ENCODE results near the gene PRR9.

The PRR9 gene

GRCh38 chr1:153238527-153238926 lies 21.1 kb downstream of the PRR9 start:
- DNase-seq (ENCODE audit: low read depth in 1 of 2, low spot score in 1 of 2): peak; percentile 67 to 71
- in situ Hi-C loops (cut with HindIII; ENCODE audit: low pct_unique_long_range_greater_than_20kb, low sequenced_read_pairs): no loop called here
- TF ChIP-seq JUND (IDR thresholded peaks at IDR 0.05; ENCODE audit: low read depth): no peak

GRCh38 chr1:153242160-153242559 lies 24.8 kb downstream of the PRR9 start:
- no peak for DNase-seq (ENCODE audit: low read depth in 1 of 2, low spot score in 1 of 2)
- no peak for TF ChIP-seq JUND (IDR thresholded peaks at IDR 0.05; ENCODE audit: low read depth)
- in situ Hi-C loops (cut with HindIII; ENCODE audit: low pct_unique_long_range_greater_than_20kb, low sequenced_read_pairs): no loop called here

- DNase-seq (ENCODE audit: low read depth in 1 of 2, low spot score in 1 of 2): no peak
- TF ChIP-seq JUND (IDR thresholded peaks at IDR 0.05; ENCODE audit: low read depth): no peak
- in situ Hi-C loops (cut with HindIII; ENCODE audit: low pct_unique_long_range_greater_than_20kb, low sequenced_read_pairs): no loop called here
Measured at GRCh38 chr1:153245466-153245865, 28.1 kb downstream of the PRR9 start.

- in situ Hi-C loops (cut with HindIII; ENCODE audit: low pct_unique_long_range_greater_than_20kb, low sequenced_read_pairs): no loop called here
- TF ChIP-seq JUND (IDR thresholded peaks at IDR 0.05; ENCODE audit: low read depth): no peak
- no peak for DNase-seq (ENCODE audit: low read depth in 1 of 2, low spot score in 1 of 2)
Measured at GRCh38 chr1:153246018-153246417, 28.6 kb downstream of the PRR9 start.

- TF ChIP-seq JUND (IDR thresholded peaks at IDR 0.05; ENCODE audit: low read depth): no peak
- DNase-seq (ENCODE audit: low read depth in 1 of 2, low spot score in 1 of 2): no peak
- in situ Hi-C loops (cut with HindIII; ENCODE audit: low pct_unique_long_range_greater_than_20kb, low sequenced_read_pairs): no loop called here
Measured at GRCh38 chr1:153246825-153247224, 29.4 kb downstream of the PRR9 start.

- in situ Hi-C loops (cut with HindIII; ENCODE audit: low pct_unique_long_range_greater_than_20kb, low sequenced_read_pairs): no loop called here
- no peak for TF ChIP-seq JUND (IDR thresholded peaks at IDR 0.05; ENCODE audit: low read depth)
- DNase-seq (ENCODE audit: low read depth in 1 of 2, low spot score in 1 of 2): no peak
Measured at GRCh38 chr1:153248176-153248879, 30.9 kb downstream of the PRR9 start.

GRCh38 chr1:153250166-153250565 lies 32.8 kb downstream of the PRR9 start:
- TF ChIP-seq JUND (IDR thresholded peaks at IDR 0.05; ENCODE audit: low read depth): no peak
- in situ Hi-C loops (cut with HindIII; ENCODE audit: low pct_unique_long_range_greater_than_20kb, low sequenced_read_pairs): no loop called here
- DNase-seq (ENCODE audit: low read depth in 1 of 2, low spot score in 1 of 2): no peak

- TF ChIP-seq JUND (IDR thresholded peaks at IDR 0.05; ENCODE audit: low read depth): no peak
- DNase-seq (ENCODE audit: low read depth in 1 of 2, low spot score in 1 of 2): no peak
- in situ Hi-C loops (cut with HindIII; ENCODE audit: low pct_unique_long_range_greater_than_20kb, low sequenced_read_pairs): no loop called here
Measured at GRCh38 chr1:153251087-153251486, 33.7 kb downstream of the PRR9 start.

- DNase-seq (ENCODE audit: low read depth in 1 of 2, low spot score in 1 of 2): no peak
- no peak for TF ChIP-seq JUND (IDR thresholded peaks at IDR 0.05; ENCODE audit: low read depth)
- in situ Hi-C loops (cut with HindIII; ENCODE audit: low pct_unique_long_range_greater_than_20kb, low sequenced_read_pairs): no loop called here
Measured at GRCh38 chr1:153251562-153251961, 34.2 kb downstream of the PRR9 start.

- in situ Hi-C loops (cut with HindIII; ENCODE audit: low pct_unique_long_range_greater_than_20kb, low sequenced_read_pairs): no loop called here
- no peak for TF ChIP-seq JUND (IDR thresholded peaks at IDR 0.05; ENCODE audit: low read depth)
- no peak for DNase-seq (ENCODE audit: low read depth in 1 of 2, low spot score in 1 of 2)
Measured at GRCh38 chr1:153251988-153252387, 34.6 kb downstream of the PRR9 start.

GRCh38 chr1:153253076-153253475 lies 35.7 kb downstream of the PRR9 start:
- TF ChIP-seq JUND (IDR thresholded peaks at IDR 0.05; ENCODE audit: low read depth): no peak
- in situ Hi-C loops (cut with HindIII; ENCODE audit: low pct_unique_long_range_greater_than_20kb, low sequenced_read_pairs): no loop called here
- no peak for DNase-seq (ENCODE audit: low read depth in 1 of 2, low spot score in 1 of 2)

- in situ Hi-C loops (cut with HindIII; ENCODE audit: low pct_unique_long_range_greater_than_20kb, low sequenced_read_pairs): no loop called here
- no peak for DNase-seq (ENCODE audit: low read depth in 1 of 2, low spot score in 1 of 2)
- TF ChIP-seq JUND (IDR thresholded peaks at IDR 0.05; ENCODE audit: low read depth): no peak
Measured at GRCh38 chr1:153253693-153254092, 36.3 kb downstream of the PRR9 start.

- in situ Hi-C loops (cut with HindIII; ENCODE audit: low pct_unique_long_range_greater_than_20kb, low sequenced_read_pairs): no loop called here
- no peak for TF ChIP-seq JUND (IDR thresholded peaks at IDR 0.05; ENCODE audit: low read depth)
- DNase-seq (ENCODE audit: low read depth in 1 of 2, low spot score in 1 of 2): no peak
Measured at GRCh38 chr1:153259387-153259786, 42.0 kb downstream of the PRR9 start, which contains the start of gene LORICRIN. Gene LORICRIN (plus strand): TSS chr1:153259687. CDS start chr1:153260950, 1,263 bp downstream.
